ENCODE results near the gene C17orf107.
"Not testable (repeated sequence)": the region's sequence is repeated elsewhere in the genome, so short reads cannot be mapped to it uniquely, and the experiment has no call there.

C17orf107 gene

GRCh38 chr17:4899341-4900230 is at the start of gene C17orf107:
C17orf107 (plus strand) TSS chr17:4899536; CDS start chr17:4899763, 227 bp downstream.
- peak; percentile 38 for DNase-seq

GRCh38 chr17:4850246-4850645 is 49.1 kb upstream of the C17orf107 start:
- no peak for DNase-seq

GRCh38 chr17:4851084-4851483 is 48.3 kb upstream of the C17orf107 start:
- no peak for DNase-seq

- DNase-seq: no peak
Observed at GRCh38 chr17:4852567-4853207, 46.6 kb upstream of the C17orf107 start.

GRCh38 chr17:4853208-4853671 is 46.1 kb upstream of the C17orf107 start:
- DNase-seq: no peak

- DNase-seq: no peak
Observed at GRCh38 chr17:4854111-4854681, 45.1 kb upstream of the C17orf107 start.

- no peak for DNase-seq
Observed at GRCh38 chr17:4856271-4856936, 42.9 kb upstream of the C17orf107 start.

GRCh38 chr17:4856937-4857314 is 42.4 kb upstream of the C17orf107 start:
- no peak for DNase-seq

GRCh38 chr17:4857347-4857746 is 42.0 kb upstream of the C17orf107 start:
- not testable (repeated sequence) for DNase-seq

GRCh38 chr17:4858068-4858881 is 41.1 kb upstream of the C17orf107 start:
- no peak for DNase-seq

- no peak for DNase-seq
Observed at GRCh38 chr17:4858882-4859260, 40.5 kb upstream of the C17orf107 start.

- DNase-seq: no peak
Observed at GRCh38 chr17:4859816-4860625, 39.3 kb upstream of the C17orf107 start.

GRCh38 chr17:4860651-4861050 is 38.7 kb upstream of the C17orf107 start:
- no peak for DNase-seq

GRCh38 chr17:4861052-4861451 is 38.3 kb upstream of the C17orf107 start:
- DNase-seq: no peak

GRCh38 chr17:4862720-4863119 is 36.6 kb upstream of the C17orf107 start:
- DNase-seq: no peak

GRCh38 chr17:4863321-4863720 is 36.0 kb upstream of the C17orf107 start:
- no peak for DNase-seq

GRCh38 chr17:4867535-4867934 is 31.8 kb upstream of the C17orf107 start:
- not testable (repeated sequence) for DNase-seq

GRCh38 chr17:4869058-4869998 is 30.0 kb upstream of the C17orf107 start:
- DNase-seq: not testable (repeated sequence)

- DNase-seq: no peak
Observed at GRCh38 chr17:4870855-4871254, 28.5 kb upstream of the C17orf107 start.

- DNase-seq: no peak
Observed at GRCh38 chr17:4872786-4873185, 26.6 kb upstream of the C17orf107 start.
